NOMO-1 treated with dmso at 0.1 percent for 144 hours (cell line): ENCODE data around the gene MRPL38.
"Not testable (repeated sequence)": the region's sequence is repeated elsewhere in the genome, so short reads cannot be mapped to it uniquely, and the experiment has no call there.

ENCODE experiments used
- DNase-seq: peaks from one replicate; lab custom pipeline; 2025; ENCODE audit not compliant: unreplicated experiment; lab: John Stamatoyannopoulos, UW

MRPL38 gene

DNA sequence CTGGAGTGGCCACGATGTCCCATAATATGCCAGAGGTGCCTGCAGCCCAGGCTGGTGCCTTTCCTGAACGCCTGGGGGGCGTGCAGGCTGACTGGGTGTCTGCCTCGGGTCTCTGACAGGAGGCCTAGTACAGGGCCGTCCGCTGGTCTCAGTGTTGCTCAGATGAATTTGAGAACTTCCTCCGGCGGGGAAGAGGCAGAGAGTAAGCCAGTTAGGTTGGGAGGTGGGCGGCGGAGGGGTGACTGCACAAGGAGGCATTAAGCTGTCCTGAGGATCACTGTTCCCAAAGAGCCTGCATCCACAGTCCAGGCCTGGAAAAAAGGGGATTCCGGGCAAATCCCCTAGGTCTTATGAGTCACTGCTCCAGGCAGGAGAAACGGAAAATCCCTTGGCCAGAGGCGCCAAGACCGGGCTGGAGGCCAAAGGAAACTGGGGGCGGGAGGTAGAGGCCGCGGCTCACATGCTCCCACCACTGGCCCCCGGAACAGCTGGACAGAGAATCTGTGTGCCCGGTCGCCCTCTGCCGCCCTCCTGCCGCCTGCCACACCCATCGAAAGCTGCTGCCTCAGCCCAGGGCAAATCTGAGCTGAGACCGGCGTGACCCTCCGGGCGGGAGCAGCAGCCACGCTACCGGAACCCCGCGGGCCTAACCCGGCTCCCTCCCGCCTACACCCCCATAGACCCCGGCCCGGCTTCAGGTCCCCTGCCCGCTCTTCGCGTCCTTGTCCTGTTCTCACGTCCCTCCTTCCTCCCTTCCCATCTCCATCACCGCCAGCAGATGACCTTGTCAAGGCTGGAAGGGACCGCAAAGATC, 27.5 kb downstream of the MRPL38 start:
- DNase-seq: no peak

GRCh38 chr17:75876190-75876937, 28.3 kb downstream of the MRPL38 start:
- DNase-seq: no peak

DNA sequence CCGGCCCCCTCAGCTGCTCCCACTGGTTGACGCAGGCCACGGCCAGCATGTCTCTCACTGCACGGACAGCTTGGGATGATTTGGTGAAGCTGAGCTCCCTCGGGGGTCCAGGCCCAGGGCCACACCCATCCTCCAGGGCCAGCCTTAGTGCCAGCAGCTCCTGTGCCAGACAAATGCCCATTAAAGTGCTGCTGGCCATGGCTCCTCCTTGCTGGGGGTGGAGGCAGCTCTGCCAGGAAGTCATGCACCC, 28.8 kb downstream of the MRPL38 start:
- no peak for DNase-seq

DNA sequence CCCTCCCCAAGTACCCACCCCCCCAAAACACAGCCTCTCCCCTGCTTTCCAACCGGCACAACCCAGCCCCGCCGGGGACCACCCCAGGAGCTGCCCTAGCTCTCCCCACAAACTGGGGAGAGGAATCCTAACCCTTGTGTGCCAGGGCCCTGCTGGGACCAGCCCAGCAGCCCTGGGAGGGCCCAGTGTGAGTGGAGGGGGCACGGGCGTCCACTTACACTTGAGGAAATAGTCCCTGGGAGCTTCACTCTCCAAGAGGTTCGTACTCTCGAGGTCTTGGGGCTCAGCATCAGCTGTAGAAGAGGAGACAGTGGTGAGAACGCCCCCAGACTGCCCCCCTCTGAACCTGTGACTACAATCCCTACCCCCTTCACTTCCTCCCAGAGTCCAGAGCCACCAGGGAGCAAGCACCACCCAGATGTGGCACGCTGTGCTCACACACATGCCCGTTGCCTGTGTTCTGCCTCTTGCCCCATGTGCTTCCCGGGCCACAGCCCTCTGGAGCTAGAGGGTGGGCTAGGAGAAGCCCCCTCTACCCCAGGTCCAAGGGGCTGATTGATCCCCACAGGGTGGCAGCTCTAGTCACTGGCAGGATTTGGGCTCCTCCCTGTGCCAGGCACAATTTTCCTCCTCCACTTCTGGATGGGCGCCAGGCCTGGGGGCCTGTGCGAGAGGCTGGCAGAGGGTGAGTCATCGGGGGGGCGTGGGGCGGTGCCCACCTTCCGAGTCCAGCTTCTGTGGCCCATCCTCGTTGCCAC, 29.3 kb downstream of the MRPL38 start:
- DNase-seq: no peak

GRCh38 chr17:75874323-75875181, 30.1 kb downstream of the MRPL38 start:
- no peak for DNase-seq

DNA sequence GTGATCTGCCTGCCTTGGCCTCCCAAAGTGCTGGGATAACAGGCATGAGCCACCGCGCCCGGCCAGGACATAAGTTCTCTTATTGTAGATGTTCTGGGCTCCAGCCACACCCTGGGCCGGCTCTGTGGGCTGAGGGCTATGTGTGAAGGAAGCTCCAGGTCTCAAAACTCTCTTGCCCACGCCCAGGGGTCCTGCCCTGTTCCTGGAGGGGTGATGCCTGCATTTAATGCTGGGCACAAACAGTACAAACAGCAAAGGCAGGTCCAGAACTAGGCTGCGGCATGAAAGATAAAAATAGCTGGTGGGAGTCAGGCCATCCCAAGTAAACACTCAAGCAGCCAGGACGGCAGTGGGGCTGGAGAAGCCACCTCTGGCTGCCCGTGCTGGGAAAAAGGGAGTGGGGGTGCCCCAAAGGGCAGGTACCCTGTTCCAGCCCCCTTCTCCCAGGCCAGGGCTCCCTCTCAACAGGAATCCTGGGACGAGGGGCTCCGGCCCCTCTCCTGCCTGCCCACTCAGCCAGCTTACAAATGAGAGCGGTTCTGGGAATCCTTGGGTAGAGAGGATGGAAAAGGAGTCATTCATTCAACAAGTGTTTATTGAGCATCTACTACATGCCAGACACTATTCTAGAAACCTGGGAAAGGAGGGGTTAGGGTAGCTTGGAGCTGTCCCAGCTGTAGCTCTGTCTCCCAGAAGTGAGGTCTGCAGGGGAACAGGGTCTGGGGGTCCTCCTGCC, 30.9 kb downstream of the MRPL38 start:
- DNase-seq: no peak

DNA sequence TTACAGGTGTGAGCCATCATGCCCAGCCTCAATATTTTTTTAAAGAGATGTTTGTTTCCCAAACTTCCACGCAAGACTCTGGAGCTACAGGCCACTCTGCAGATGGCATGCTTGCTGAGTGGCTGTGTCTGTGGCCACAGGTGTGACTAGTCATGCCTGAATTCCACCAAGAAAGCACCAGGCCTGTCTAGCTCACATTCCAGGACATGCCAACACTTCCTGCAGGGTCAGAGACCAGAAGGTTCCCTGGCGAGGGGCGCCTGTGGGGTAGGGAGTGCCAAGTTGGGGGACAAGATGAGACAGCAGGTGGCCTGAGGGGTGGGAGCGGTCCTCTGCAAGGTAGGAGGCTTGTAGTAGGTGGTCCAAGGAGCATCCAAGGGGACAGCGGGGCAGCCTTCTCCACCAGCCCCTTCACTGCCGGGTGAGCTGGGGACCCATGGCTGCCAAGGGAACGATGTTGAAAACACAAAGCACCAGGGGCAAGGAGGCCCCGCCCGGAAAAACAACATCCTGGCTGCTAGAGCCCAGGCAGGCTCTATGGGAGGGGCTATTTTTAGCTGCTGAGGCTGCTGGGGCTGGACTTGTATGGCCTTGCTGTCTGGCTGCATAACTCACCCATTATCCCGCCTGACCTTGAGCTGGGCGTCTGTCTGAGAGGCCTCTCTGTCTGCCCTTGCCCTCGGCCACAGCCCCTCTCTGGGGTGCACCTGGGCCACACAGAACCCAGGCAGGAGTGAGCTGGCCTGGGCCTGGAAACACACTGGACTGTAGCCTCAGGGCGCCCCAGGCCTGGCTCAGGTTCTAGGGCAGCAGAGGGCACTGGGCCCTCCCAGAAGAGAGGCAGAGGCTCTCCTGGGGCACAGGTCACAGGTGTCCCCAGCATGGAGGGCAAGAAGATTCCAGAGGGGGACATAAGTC, 32.0 kb downstream of the MRPL38 start:
- no peak for DNase-seq

- DNase-seq: not testable (repeated sequence)
Measured at GRCh38 chr17:75870228-75870627, 34.5 kb downstream of the MRPL38 start.

GRCh38 chr17:75869282-75870141, 35.2 kb downstream of the MRPL38 start:
- DNase-seq: no peak

DNA sequence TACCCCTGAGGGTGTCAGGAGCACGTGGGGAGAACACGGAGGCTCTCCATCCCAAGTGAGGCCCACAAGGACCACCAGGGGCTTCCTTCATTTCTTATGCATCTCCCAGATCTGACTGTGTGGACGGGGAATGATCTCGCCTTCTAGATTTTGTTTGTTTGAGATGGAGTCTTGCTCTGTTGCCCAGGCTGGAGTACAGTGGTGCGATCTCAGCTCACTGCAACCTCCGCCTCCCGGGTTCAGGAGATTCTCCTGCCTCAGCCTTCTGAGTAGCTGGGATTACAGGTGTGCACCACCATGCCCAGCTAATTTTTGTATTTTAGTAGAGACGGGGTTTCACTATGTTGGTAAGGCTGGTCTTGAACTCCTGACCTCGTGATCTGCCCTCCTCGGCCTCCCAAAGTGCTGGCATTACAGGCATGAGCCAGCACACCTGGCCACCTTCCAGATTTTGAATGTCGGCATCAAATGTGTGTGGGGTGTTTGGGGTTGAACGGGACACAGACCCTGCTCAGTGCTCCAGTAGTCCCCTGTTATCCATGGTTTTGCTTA, 35.9 kb downstream of the MRPL38 start:
- DNase-seq: not testable (repeated sequence)

GRCh38 chr17:75865404-75866188, 39.1 kb downstream of the MRPL38 start:
- not testable (repeated sequence) for DNase-seq

GRCh38 chr17:75864887-75865286, 39.8 kb downstream of the MRPL38 start:
- not testable (repeated sequence) for DNase-seq

DNA sequence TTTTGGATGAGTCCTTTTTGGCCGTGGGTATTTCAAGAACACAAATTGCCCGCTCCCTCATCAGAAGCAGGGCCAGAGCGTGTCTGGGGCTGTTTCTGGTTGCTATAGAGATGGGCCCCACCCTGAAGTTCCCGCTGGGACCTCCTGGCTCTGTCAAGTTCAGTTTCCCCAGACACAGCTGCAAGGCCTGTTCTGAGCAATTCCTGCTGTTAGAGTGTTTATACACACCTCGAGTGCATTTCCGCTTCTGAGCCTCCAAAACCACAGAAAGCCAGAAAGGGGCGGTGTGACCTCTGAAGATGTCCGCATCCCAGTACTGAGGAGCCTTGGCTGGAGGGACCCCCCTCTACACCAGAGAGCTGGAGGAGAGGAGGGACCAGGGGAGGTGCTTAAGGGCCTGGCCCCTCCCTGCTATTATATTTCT, 40.2 kb downstream of the MRPL38 start:
- peak; percentile 35 for DNase-seq

DNA sequence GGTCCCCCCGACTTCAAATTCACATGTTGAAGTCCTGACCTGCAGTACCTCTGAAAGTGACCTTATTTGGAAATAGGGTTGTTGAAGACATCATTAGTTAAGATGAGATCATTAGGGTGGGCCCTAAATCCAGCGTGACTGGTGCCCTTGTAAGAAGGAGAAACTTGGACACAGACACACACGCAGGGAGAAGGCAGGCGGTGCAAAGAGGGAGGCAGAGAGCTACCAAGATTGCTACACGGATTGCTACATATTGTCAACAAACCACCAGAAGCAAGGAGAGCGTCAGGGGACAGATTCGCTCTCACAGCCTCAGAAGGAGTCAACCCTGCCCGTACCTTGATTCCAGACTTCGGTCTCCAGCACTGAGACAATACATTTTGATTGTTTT, 42.8 kb downstream of the MRPL38 start:
- DNase-seq: no peak

DNA sequence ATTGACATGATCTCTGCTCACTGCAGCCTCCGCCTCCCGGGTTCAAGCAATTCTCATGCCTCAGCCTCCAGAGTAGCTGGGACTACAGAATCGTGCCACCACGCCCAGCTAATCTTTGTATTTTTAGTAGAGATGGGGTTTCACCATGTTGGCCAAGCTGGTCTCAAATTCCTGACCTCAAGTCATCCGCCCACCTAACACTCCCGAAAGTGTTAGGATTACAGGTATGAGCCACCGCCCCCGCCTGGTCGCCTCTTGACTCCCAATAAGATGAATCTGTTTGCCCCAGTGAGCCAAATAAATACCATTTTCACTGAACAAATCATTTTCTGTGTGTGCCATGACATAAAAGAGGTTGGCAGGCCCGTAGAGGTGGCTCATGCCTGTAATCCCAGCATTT, 45.3 kb downstream of the MRPL38 start:
- DNase-seq: not testable (repeated sequence)

GRCh38 chr17:75856062-75856756, 48.5 kb downstream of the MRPL38 start:
- DNase-seq: no peak
